ENCODE results near the gene ATP1A1. TPM values are rescaled to one million over a fixed set of nuclear protein-coding genes. Genes with fewer than 3 reads are reported as not detected.

The ATP1A1 gene
- total and polyA plus RNA-seq, 2 donors (not counting 3 experiments of a cell fraction or from before 2014, with no cell fraction given) = 263 to 325 TPM

DNA sequence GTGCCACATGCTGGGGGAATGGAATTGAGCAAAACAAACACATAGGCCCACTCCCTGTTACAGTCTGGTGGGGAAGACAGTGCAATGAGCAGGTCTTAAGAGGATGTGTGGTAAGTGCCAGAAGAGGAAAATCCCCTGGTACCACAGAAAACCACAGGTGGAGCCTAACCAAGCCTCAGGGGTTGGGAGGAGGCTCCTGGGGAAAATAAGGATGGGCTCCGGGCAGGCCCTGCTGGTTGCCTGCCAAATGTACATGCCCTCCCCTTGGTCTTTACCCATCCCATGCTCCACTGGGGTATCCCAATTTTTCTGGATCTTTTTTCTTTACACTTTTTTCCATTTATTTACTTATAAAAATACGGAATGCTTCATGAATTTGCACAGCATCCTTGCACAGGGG is 40.4 kb downstream of the ATP1A1 start:
- BruUV-seq (replicated peaks) = no TSS peak
- DNase-seq (ENCODE audit: low read depth, low spot score) (no peak), FAIRE-seq (no peak)
- Histone ChIP-seq H4K20me1 (replicated peaks; ENCODE audit: control insufficient read depth, extremely low read depth, insufficient read depth, low read length) (no peaks in the 10 kb centered on the region), H3K36me3 (ENCODE audit: control insufficient read depth in 2 of 2, extremely low read depth in 1 of 2, insufficient read depth in 2 of 2, low read length in 2 of 2) (peaks cover 0 to 3% of the 10 kb centered on the region in 2 experiments), H3K4me2 (ENCODE audit: insufficient read depth, low read length) (no peak overlapping the region), H3K4me1 (ENCODE audit: control insufficient read depth, extremely low read depth, insufficient read depth, low read length) (peaks cover 9% of the 10 kb centered on the region), H3K9me1 (replicated peaks; ENCODE audit: control insufficient read depth, extremely low read depth, insufficient read depth, low read length) (no peaks in the 10 kb centered on the region), H3K79me2 (ENCODE audit: control insufficient read depth, insufficient read depth, low read length) (no peaks in the 10 kb centered on the region), H3K9ac (replicated peaks; ENCODE audit: extremely low read depth, insufficient read depth, low read length) (no peak overlapping the region), H3K4me3 (replicated peaks in 1 of 3; ENCODE audit: insufficient read depth in 1 of 3, low read depth in 1 of 3, low read length in 3 of 3) (no peak overlapping the region), H2AFZ (ENCODE audit: low read depth, low read length) (no peak overlapping the region), H3K27ac (ENCODE audit: insufficient read depth, low read depth, low read length) (no peak overlapping the region), H3K9me3 (replicated peaks; ENCODE audit: control insufficient read depth, insufficient read depth, low read length) (no peaks in the 10 kb centered on the region), H3K27me3 (ENCODE audit: control insufficient read depth in 2 of 2, insufficient read depth in 2 of 2, low read length in 2 of 2) (no peaks in the 10 kb centered on the region)
- TF ChIP-seq FOS (IDR thresholded peaks at IDR 0.05; ENCODE audit: borderline replicate concordance, insufficient read depth, low read length) (no peak), MAX (IDR thresholded peaks at IDR 0.05; ENCODE audit: insufficient read depth, insufficient read length) (no peak), JUN (IDR thresholded peaks at IDR 0.05; ENCODE audit: borderline replicate concordance, insufficient read depth, insufficient read length, low read depth) (no peak), GATA2 (IDR thresholded peaks at IDR 0.05; ENCODE audit: insufficient read depth, insufficient read length, low read depth, low read length) (no peak), EZH2 (IDR thresholded peaks at IDR 0.05; ENCODE audit: borderline replicate concordance, low read depth, low read length, severe bottlenecking) (no peak), POLR2AphosphoS5 (IDR thresholded peaks at IDR 0.05; ENCODE audit: insufficient read depth, low read depth, low read length) (no peak), POLR2A (IDR thresholded peaks at IDR 0.05; ENCODE audit: low read depth, low read length) (no peak), MYC (IDR thresholded peaks at IDR 0.05; ENCODE audit: low read depth, low read length) (no peak)
- TF ChIP-seq, protein P1, sequence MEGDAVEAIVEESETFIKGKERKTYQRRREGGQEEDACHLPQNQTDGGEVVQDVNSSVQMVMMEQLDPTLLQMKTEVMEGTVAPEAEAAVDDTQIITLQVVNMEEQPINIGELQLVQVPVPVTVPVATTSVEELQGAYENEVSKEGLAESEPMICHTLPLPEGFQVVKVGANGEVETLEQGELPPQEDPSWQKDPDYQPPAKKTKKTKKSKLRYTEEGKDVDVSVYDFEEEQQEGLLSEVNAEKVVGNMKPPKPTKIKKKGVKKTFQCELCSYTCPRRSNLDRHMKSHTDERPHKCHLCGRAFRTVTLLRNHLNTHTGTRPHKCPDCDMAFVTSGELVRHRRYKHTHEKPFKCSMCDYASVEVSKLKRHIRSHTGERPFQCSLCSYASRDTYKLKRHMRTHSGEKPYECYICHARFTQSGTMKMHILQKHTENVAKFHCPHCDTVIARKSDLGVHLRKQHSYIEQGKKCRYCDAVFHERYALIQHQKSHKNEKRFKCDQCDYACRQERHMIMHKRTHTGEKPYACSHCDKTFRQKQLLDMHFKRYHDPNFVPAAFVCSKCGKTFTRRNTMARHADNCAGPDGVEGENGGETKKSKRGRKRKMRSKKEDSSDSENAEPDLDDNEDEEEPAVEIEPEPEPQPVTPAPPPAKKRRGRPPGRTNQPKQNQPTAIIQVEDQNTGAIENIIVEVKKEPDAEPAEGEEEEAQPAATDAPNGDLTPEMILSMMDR (IDR thresholded peaks at IDR 0.05; ENCODE audit: extremely low read depth in 1 of 2, insufficient read depth in 1 of 2, low read depth in 1 of 2, low read length in 2 of 2) = no peak
- intact Hi-C loops (cut with micrococcal nuclease) = no loop called here
- CTCF ChIA-PET = no interaction called here
- dilution Hi-C loops (cut with MboI; ENCODE audit: extremely low pct_ligation_motif_present, low sequenced_read_pairs) = no loop called here
- POLR2A ChIA-PET = no interaction called here
